ENCODE data around the gene MAFG.
"Not testable (repeated sequence)": the region's sequence is repeated elsewhere in the genome, so short reads cannot be mapped to it uniquely, and the experiment has no call there.

The MAFG gene

GRCh38 chr17:81921996-81922565 is 5.5 kb downstream of the MAFG start:
- no peak for DNase-seq

GRCh38 chr17:81921537-81921862 is 6.0 kb downstream of the MAFG start:
- no peak for DNase-seq

DNA sequence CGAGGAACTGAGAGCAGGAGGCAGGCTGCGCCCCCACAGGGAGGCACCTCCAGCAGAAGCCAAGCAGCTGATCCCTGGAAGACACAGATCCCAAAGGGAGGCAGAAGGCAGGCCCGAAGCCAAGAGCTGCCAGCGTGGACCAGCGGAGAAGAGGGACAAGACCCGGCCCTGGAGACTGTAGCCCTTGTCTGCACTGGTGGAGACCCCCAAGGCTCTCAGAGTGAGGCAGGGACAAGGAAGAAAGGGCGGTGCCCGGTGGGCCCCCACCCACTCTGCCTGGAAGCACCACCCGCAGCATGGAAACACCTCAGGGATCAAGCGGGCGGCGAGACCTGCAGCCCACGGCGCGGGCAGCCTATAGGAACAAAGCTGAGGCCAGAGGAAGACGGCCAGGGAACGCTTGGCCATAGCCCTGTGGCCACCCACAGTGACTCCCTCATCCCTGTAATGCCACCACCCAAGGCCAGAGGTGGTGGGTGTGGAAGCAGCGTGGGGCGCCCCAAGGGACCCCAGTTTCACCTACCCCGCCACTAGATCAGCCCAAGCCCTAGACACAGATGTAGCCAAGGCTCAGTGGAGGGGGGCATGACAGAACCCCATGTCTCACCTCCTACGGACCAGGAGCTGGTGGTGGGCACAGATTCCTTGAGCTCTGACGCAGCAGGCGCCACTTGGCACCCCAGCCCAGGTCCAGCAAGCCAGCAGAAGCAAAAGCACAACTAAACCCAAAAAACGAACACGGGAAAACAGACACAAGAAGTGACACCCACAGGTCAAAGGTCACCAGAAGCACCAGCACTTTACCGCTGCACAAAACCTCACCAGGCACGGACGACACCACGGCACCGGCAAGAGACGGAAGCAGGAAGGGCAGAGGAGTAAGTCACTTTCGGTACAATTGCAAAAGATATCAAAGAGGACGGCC is 6.7 kb downstream of the MAFG start:
- DNase-seq: no peak

DNA sequence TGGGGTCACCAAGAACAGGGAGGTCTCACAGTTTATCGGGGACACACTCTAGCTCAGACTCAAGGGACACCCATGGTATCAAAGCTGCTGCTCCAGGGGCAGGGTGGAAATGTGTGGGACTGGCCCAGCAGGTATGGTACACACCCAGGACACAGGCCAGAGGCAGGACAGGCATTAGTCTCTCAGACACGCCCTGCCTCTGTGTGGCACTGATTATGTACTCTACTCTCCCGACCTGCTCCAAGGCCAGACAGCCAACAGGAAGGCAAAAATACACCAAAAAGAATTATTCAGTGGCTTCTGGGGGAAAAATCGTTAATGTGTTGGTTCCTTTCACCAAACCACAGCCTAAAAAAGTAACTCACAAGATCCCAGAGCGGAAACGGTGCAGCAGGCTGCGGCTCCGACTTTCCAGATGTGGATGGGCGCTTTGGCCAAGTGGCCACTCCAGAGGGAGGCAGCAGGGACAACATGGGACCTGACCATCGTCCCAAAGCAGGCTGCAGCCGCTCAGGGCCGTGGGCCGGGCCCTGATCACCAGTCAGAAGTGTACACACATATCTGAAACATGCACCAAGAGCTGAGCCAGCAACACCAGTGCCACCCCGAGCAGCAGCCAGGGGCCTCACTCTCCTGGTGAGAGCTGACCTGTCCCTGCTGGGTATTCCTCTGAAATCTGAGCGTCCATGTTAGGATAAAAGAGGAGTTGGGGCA is 8.5 kb downstream of the MAFG start:
- no peak for DNase-seq

DNA sequence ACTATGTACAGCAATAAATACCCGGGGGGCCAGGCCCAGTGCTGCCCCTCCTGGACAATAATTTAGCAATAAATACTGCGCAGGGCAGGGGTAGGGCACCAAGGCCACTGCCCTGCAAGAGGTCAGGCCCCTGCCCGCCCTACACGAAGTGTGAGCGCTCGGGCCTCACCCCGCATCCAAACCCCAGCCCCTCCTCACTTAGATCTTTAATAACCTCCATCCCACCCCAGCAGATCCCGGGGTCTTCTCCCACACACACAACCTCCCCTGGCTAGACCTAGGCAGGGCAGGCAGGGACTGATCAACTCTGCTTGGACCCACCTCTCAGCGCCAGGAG is 9.2 kb downstream of the MAFG start:
- DNase-seq: not testable (repeated sequence)

DNA sequence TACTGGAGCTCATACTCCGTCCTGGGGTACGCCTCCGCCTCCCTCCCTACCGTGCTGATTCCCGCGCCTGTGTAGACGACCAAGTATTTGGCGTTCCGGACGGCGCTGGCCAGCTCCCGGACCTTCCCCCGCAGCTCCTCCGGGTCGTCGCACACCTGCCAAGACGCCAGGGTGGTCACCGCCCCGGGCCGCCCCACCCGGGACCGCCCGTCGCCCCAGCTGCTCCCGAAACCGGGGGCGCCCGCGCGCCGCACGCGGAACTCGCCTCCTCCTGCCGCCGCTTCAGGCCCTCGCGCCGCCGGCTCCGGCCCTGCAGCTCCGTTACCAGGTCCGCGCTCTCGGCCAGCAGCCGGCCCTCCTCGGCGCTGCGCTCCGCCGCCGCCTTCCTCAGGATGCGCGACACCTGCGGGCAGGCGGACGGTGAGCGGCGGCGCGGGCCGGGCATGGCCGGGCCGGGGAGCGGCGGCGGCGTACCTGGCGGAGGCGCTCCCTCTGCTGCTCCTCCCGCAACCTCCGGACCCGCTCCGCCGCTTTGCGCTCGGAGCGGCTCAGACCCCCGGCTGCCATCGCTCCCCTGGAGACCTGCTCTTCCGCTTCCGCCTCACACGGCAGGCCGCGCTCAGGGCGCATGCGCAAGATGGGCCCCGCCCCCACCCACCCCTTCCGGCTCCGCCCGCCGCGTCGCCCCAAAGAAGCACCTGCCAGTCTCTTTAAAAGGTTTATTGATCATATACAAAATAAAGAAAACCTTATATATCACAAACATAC is 9.8 kb downstream of the MAFG start, which contains the start of gene SIRT7:
TSS of gene SIRT7 (minus strand) at position 612 of the 768 bp plus-strand sequence. CDS start at position 567, 45 bp downstream.
- DNase-seq: peak; percentile 81

DNA sequence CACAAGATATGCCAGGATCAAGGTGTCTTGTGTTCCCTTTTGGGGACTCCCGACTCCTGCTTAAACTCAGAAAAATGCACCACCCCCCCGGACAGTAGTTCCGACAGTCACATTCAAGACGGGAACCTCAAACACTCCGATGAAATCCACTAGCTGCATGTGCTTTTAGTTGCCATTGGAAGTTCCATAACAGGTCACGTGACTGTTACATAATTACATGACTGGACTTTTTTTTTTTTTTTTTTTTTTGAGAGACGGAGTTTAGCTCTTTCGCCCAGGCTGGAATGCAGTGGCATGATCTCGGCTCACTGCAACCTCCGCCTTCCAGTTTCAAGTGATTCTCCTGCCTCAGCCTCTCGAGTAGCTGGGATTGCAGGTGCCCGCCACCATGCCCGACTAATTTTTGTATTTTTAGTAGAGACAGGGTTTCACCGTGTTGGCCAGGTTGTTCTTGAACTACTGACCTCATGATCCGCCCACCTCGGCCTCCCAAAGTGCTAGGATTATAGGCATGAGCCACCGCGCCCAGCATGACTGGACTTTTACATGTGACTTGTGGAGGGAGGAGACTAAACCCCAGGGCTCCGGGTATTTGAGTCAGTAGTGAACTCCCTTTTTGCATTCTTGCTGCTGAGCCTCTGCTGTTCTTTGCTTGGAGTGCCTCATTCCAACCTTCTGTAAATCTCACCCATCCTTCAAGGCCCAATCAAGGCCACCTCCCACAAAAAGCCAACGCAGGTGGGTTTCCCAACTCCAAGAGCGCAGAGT is 11.1 kb downstream of the MAFG start:
- DNase-seq: no peak

DNA sequence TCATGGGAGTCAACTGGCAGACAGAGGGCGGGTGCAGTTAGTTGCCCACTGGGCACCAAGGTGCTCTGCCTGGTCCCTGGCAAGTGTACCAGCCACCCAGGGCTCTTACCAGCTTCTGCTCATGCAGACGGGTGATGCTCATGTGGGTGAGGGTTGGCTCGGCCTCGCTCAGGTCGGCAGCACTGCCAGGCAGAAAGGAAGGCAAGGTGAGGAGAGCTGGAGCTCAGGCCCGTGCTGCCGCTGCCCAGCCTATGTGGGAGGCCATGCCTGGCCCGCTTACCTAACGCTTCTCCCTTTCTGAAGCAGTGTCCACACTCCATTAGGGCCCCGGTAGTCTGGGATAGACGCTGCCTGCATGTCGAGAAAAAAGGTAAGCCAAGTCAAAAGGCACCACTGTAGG is 12.2 kb downstream of the MAFG start:
- DNase-seq: no peak

- DNase-seq: no peak
Measured at GRCh38 chr17:81914103-81914850, 13.3 kb downstream of the MAFG start.

DNA sequence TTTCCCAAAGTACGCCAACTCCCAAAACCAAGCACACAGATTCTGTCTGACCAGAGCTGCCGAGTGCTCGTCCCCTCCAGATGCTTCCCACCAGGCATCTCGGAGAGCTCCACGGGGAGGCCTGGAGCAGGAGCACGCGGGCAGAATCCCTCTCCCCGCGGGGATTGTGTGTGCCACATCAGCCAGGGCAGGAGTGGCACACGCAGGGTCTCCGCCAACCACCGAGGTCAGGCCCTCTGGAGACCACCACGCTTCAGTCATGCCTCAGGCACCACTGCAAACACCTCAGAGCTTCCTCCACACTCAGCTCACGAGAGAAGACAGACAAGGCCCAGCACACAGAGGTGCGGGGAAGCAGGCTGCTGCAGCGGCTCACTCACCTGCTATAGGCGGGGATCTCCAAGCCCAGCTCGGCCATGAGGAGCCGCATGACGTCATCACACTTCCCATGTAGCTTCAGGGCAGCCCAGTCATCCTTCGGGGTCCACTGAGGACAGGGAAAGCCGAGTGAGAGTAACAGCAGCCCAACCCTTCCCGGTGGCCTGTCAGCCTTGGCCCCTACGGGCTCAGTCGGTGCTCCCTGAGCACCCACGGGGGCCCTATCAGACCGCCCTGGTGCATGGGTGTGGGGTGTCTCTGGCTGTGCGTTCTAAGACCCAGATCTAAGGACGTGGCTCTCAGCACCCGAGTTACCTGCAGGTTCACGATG is 14.0 kb downstream of the MAFG start:
- DNase-seq: no peak

DNA sequence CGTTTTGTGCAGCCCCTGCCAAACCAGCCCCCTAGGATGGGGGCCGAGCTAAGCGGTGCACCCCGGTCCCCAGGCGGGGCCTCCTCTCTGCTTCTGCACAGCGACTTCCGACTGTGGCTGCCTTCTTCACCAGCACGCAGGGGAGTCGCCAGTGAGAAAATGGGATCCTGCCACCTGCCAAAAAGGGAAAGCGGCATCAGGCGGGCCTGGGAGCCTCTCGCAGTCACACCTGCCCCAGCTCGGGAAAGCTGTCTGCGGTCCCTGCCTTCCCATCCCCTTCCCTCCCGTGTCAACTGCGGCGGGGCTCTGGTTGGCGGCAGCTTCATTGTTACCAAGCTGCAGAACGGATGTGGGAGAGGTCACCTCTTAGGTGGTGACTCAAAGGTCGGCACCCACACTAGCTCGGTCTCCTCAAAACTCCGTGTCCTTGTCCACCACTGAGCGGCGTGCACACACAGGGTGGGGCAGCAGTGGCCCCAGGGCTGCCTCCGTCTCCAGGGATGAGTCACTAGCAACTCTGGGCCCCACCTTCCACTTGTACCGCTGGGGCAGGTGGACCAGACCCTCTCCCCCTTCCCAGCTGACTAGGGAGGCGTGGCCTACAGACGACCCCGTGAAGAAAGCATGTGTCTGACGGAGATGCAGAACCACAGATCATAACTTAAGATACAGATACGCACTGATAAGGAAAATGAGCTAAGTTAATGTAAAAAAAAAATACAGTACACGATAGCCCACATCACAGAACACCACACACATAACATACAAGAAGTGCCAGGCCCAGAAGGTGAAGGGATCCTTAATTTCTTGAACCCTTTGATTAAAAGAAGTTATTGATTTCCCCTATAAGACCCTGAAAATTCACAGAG is 14.9 kb downstream of the MAFG start:
- no peak for DNase-seq

GRCh38 chr17:81911969-81912368 is 15.6 kb downstream of the MAFG start:
- no peak for DNase-seq

DNA sequence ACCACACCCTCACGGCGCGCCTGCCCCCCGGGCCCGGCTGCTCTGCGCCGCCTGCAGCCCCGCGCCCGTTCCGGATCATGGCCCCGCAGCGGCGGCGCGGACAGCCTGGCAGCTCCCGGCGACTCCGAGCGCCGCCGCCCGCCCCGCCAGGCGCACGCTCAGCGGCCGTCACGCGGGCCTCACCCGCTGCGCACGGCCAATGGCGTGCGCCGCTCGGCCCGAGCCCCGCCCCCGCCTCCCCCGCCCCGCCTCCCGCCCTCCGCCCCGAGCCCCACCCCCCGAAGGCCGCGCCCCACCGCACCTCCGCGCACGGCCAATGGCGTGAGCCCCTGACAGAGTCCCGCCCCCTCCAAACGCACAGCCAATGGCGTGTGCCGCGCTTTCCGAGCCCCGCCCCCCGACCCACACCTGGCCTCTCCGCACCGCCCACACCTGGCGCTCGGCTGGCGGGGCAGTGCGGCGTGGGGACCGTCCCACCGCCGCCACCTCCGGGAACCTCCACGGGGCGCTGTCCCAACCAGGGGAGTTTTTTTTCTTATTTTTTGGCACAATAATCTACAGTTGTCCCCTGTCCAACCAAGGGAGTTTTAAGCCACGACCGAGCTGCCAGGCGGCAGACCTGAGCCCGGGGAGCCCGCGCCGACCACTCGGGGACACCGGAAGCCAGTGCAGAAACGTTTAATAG is 16.1 kb downstream of the MAFG start, which contains the start of gene PCYT2:
TSS of gene PCYT2 (minus strand) at position 123 of the 685 bp plus-strand sequence. CDS start at position 79, 44 bp downstream.
- DNase-seq: peak; percentile 96

DNA sequence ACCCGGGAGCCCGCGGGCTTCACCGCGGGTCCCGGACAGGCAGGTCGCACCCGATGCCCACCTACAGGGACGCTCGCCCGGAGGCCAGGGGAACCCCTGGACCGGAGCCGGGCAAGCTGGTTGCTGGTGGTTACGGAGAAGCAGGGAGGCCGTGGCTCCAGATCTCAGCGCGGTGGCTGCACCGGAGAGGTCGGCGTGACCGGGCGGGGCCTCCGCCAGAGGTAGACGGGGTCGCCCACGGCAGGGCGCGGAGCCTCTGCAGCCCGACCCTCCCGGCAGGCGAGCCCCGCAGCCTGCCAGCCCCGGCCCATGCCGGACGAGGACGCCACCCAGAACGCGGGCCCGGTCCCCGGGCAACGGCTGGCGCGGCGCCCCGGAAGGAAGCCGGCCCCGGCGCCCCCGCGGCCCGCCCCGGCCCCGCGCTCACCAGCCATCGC is 16.7 kb downstream of the MAFG start:
- peak; percentile 46 for DNase-seq

DNA sequence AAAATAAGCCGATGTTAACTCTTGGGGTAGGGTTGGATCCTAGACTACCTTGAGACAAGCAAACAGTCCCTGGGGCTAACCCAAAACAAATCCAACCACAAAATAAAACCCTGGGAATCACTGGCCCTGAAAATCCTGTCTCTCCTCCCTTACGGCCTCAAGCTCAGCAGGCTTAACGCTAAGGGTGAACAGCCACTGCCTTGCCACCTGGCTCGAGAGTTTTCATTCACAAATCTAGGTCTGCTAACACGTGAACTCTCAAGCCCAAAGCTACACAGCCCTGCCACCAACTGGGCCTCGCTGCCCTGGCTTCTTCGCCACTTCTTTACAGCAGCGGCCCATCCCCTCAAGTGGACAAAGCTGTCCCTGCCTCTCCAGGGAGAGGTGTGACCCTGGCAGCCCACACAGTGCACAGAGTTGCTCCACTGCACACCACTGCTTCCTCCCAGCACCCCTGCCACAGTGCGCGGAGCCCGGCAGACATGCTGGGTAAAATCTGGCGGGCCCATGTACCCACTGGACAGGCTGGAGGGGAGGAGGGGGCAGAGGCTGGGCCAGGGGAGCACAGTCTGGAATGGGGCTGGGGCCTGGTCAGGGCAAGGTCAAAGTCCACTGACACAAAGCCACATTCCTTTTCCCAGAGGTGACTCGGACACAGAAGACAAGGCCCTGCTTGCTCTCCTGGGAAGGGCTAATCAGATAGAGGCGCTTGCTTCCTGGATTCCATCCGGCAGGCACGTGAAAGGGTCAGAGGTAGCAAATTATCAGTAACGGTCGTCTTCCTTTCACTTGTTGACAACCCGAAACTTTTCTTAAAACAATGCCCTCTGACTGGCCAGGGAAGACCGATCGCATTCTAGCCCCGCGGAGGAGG is 17.3 kb downstream of the MAFG start:
- no peak for DNase-seq

GRCh38 chr17:81909231-81909630 is 18.3 kb downstream of the MAFG start:
- no peak for DNase-seq

DNA sequence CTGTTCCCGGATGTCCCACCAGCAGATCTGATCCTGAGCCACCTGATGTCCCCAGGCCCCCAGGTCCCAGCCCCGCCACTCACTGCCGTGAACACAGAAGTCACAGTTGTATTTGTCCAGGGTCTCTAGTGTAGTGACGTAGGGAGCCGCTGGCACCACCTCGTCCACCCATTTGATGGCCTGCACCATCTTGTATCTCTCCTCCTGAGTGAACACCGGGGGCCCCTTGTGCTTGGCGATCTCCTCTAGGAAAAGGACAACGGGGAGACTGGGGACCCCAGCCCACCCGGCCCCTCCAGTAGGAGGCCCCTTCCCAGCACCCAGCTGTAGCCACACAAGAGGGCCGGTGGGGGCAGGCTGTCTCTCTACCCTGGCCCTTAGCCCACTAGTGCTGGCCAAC is 18.7 kb downstream of the MAFG start:
- no peak for DNase-seq
